ENCODE data around the gene DCAF15. TPM values are rescaled to one million over a fixed set of nuclear protein-coding genes. Genes with fewer than 3 reads are reported as not detected.
A peak's percentile ranks its signal among the peaks of the same experiment; 100 is the strongest.

DCAF15 gene
- total and polyA plus RNA-seq, 4 donors: 10.9 to 49.9 (median 35.3) TPM

GRCh38 chr19:13957051-13957450, 4.7 kb downstream of the DCAF15 start:
- H3K36me3 ChIP-seq (ENCODE audit: control insufficient read depth, insufficient read depth, low read length): peaks cover 86% of the 10 kb centered on the region
- 79% methylated on average over 8 of the region's 8 CpGs for WGBS (ENCODE audit: insufficient coverage)
- no peaks in the 10 kb centered on the region for H3K9me3 ChIP-seq (ENCODE audit: control insufficient read depth, insufficient read depth, low read length)
- H3K4me3 ChIP-seq (ENCODE audit: low read depth, low read length): no peak overlapping the region
- no peak overlapping the region for H3K27ac ChIP-seq (ENCODE audit: low read depth, low read length)
- H3K27me3 ChIP-seq (ENCODE audit: control insufficient read depth, insufficient read depth, low read length): no peaks in the 10 kb centered on the region
- DNase-seq (ENCODE audit: low read depth in 4 of 6, low spot score in 6 of 6): no peak
- H3K4me1 ChIP-seq (ENCODE audit: control insufficient read depth, insufficient read depth, low read length): peaks cover 16% of the 10 kb centered on the region

GRCh38 chr19:13958043-13958442, 5.7 kb downstream of the DCAF15 start:
- Histone ChIP-seq H3K27me3 (ENCODE audit: control insufficient read depth, insufficient read depth, low read length) (no peaks in the 10 kb centered on the region), H3K4me3 (ENCODE audit: low read depth, low read length) (no peak overlapping the region), H3K9me3 (ENCODE audit: control insufficient read depth, insufficient read depth, low read length) (no peaks in the 10 kb centered on the region), H3K27ac (ENCODE audit: low read depth, low read length) (no peak overlapping the region), H3K4me1 (ENCODE audit: control insufficient read depth, insufficient read depth, low read length) (peaks cover 13% of the 10 kb centered on the region), H3K36me3 (ENCODE audit: control insufficient read depth, insufficient read depth, low read length) (peaks cover 95% of the 10 kb centered on the region)
- WGBS (ENCODE audit: insufficient coverage): 86% methylated on average over 10 of the region's 12 CpGs
- DNase-seq (ENCODE audit: low read depth in 4 of 6, low spot score in 6 of 6): no peak

- WGBS (ENCODE audit: insufficient coverage): 92% methylated on average over 35 of the region's 41 CpGs
- Histone ChIP-seq H3K27me3 (ENCODE audit: control insufficient read depth, insufficient read depth, low read length) (no peaks in the 10 kb centered on the region), H3K27ac (ENCODE audit: low read depth, low read length) (no peak overlapping the region), H3K4me1 (ENCODE audit: control insufficient read depth, insufficient read depth, low read length) (peaks cover under 1% of the 10 kb centered on the region), H3K36me3 (ENCODE audit: control insufficient read depth, insufficient read depth, low read length) (peaks cover 96% of the 10 kb centered on the region), H3K4me3 (ENCODE audit: low read depth, low read length) (no peak overlapping the region), H3K9me3 (ENCODE audit: control insufficient read depth, insufficient read depth, low read length) (no peaks in the 10 kb centered on the region)
- no peak for DNase-seq (ENCODE audit: low read depth in 4 of 6, low spot score in 6 of 6)
Measured at GRCh38 chr19:13959141-13959961, 7.0 kb downstream of the DCAF15 start.

GRCh38 chr19:13959962-13960862, 7.9 kb downstream of the DCAF15 start:
- DNase-seq (ENCODE audit: low read depth in 4 of 6, low spot score in 6 of 6): no peak

GRCh38 chr19:13960863-13961784, 8.8 kb downstream of the DCAF15 start:
- WGBS (ENCODE audit: insufficient coverage): 92% methylated on average over 21 of the region's 39 CpGs
- Histone ChIP-seq H3K27ac (ENCODE audit: low read depth, low read length) (no peak overlapping the region), H3K9me3 (ENCODE audit: control insufficient read depth, insufficient read depth, low read length) (no peaks in the 10 kb centered on the region), H3K4me3 (ENCODE audit: low read depth, low read length) (no peak overlapping the region), H3K36me3 (ENCODE audit: control insufficient read depth, insufficient read depth, low read length) (peaks cover 89% of the 10 kb centered on the region), H3K27me3 (ENCODE audit: control insufficient read depth, insufficient read depth, low read length) (no peaks in the 10 kb centered on the region), H3K4me1 (ENCODE audit: control insufficient read depth, insufficient read depth, low read length) (no peaks in the 10 kb centered on the region)
- DNase-seq (ENCODE audit: low read depth in 4 of 6, low spot score in 6 of 6): no peak

More at GRCh38 chr19:13959962-13960862, 7.9 kb downstream of the DCAF15 start:
- no peaks in the 10 kb centered on the region for H3K27me3 ChIP-seq (ENCODE audit: control insufficient read depth, insufficient read depth, low read length)
- H3K4me3 ChIP-seq (ENCODE audit: low read depth, low read length): no peak overlapping the region
- H3K9me3 ChIP-seq (ENCODE audit: control insufficient read depth, insufficient read depth, low read length): no peaks in the 10 kb centered on the region
- H3K27ac ChIP-seq (ENCODE audit: low read depth, low read length): no peak overlapping the region
- H3K4me1 ChIP-seq (ENCODE audit: control insufficient read depth, insufficient read depth, low read length): no peaks in the 10 kb centered on the region
- 89% methylated on average over 22 of the region's 27 CpGs for WGBS (ENCODE audit: insufficient coverage)
- peaks cover 89% of the 10 kb centered on the region for H3K36me3 ChIP-seq (ENCODE audit: control insufficient read depth, insufficient read depth, low read length)

GRCh38 chr19:13961826-13962698, 9.8 kb downstream of the DCAF15 start:
- peak in 1 of 6 donors; percentile 55 for DNase-seq (ENCODE audit: low read depth in 4 of 6, low spot score in 6 of 6)
- Histone ChIP-seq H3K4me3 (ENCODE audit: low read depth, low read length) (no peak overlapping the region), H3K27ac (ENCODE audit: low read depth, low read length) (no peak overlapping the region), H3K4me1 (ENCODE audit: control insufficient read depth, insufficient read depth, low read length) (no peaks in the 10 kb centered on the region), H3K36me3 (ENCODE audit: control insufficient read depth, insufficient read depth, low read length) (peaks cover 89% of the 10 kb centered on the region), H3K27me3 (ENCODE audit: control insufficient read depth, insufficient read depth, low read length) (no peaks in the 10 kb centered on the region), H3K9me3 (ENCODE audit: control insufficient read depth, insufficient read depth, low read length) (no peaks in the 10 kb centered on the region)
- WGBS (ENCODE audit: insufficient coverage): 43% methylated on average over 37 of the region's 55 CpGs

- no peak overlapping the region for H3K4me3 ChIP-seq (ENCODE audit: low read depth, low read length)
- 53% methylated on average over 86 of the region's 89 CpGs for WGBS (ENCODE audit: insufficient coverage)
- peaks cover 89% of the 10 kb centered on the region for H3K36me3 ChIP-seq (ENCODE audit: control insufficient read depth, insufficient read depth, low read length)
- no peak overlapping the region for H3K27ac ChIP-seq (ENCODE audit: low read depth, low read length)
- H3K27me3 ChIP-seq (ENCODE audit: control insufficient read depth, insufficient read depth, low read length): no peaks in the 10 kb centered on the region
- no peaks in the 10 kb centered on the region for H3K9me3 ChIP-seq (ENCODE audit: control insufficient read depth, insufficient read depth, low read length)
- DNase-seq (ENCODE audit: low read depth in 4 of 6, low spot score in 6 of 6): peak in 2 of 6 donors; percentile 26 to 55
- no peaks in the 10 kb centered on the region for H3K4me1 ChIP-seq (ENCODE audit: control insufficient read depth, insufficient read depth, low read length)
Measured at GRCh38 chr19:13962699-13963602, 10.6 kb downstream of the DCAF15 start.

GRCh38 chr19:13963603-13964105, 11.3 kb downstream of the DCAF15 start:
- 78% methylated on average over 45 of the region's 48 CpGs for WGBS (ENCODE audit: insufficient coverage)
- no peak overlapping the region for H3K4me3 ChIP-seq (ENCODE audit: low read depth, low read length)
- no peak for DNase-seq (ENCODE audit: low read depth in 4 of 6, low spot score in 6 of 6)
- H3K4me1 ChIP-seq (ENCODE audit: control insufficient read depth, insufficient read depth, low read length): no peaks in the 10 kb centered on the region
- peaks cover 89% of the 10 kb centered on the region for H3K36me3 ChIP-seq (ENCODE audit: control insufficient read depth, insufficient read depth, low read length)
- H3K27me3 ChIP-seq (ENCODE audit: control insufficient read depth, insufficient read depth, low read length): no peaks in the 10 kb centered on the region
- H3K9me3 ChIP-seq (ENCODE audit: control insufficient read depth, insufficient read depth, low read length): no peaks in the 10 kb centered on the region
- H3K27ac ChIP-seq (ENCODE audit: low read depth, low read length): no peak overlapping the region
